ENCODE results near the gene SMG1. TPM values are rescaled to one million over a fixed set of nuclear protein-coding genes. Genes with fewer than 3 reads are reported as not detected.
A peak's percentile ranks its signal among the peaks of the same experiment; 100 is the strongest.
"Not testable (repeated sequence)": the region's sequence is repeated elsewhere in the genome, so short reads cannot be mapped to it uniquely, and the experiment has no call there.

SMG1 gene
- total RNA-seq, 1 experiment from 2014 or later = 72.7 TPM

GRCh38 chr16:18767217-18767616 is 159.0 kb downstream of the SMG1 start:
- H3K9ac ChIP-seq (ENCODE audit: low read length); POLR2A ChIA-PET; H3K36me3 ChIP-seq (ENCODE audit: control insufficient read depth in 1 of 2, insufficient read depth in 2 of 2, low read length in 2 of 2); H3K4me1 ChIP-seq (ENCODE audit: control insufficient read depth in 1 of 2, insufficient read depth in 2 of 2, low read length in 2 of 2); H4K20me1 ChIP-seq (ENCODE audit: insufficient read depth); DNase-seq (ENCODE audit: low read depth, low spot score); ATAC-seq; BruUV-seq (replicated peaks); H3K9me3 ChIP-seq (ENCODE audit: control insufficient read depth in 1 of 2, insufficient read depth in 1 of 2, low read depth in 1 of 2, low read length in 2 of 2); H3K27ac ChIP-seq (ENCODE audit: low read depth, low read length); H3K9me2 ChIP-seq (ENCODE audit: insufficient read depth); intact Hi-C loops (cut with micrococcal nuclease); H3K4me3 ChIP-seq (replicated peaks in 1 of 2; ENCODE audit: low read depth in 1 of 2, low read length in 2 of 2); H3K4me2 ChIP-seq (ENCODE audit: low read length); H2AFZ ChIP-seq (ENCODE audit: low read depth, low read length, poor library complexity, severe bottlenecking); RAD21 ChIA-PET (ENCODE audit: low non-redundant PET in 1 of 2, low total read pairs in 2 of 2, uncharacterized antibody in 2 of 2, unreplicated experiment in 2 of 2); CTCF ChIA-PET; H3K27me3 ChIP-seq (ENCODE audit: insufficient read depth, low read length); H3K79me2 ChIP-seq (ENCODE audit: insufficient read depth, low read length): not testable (repeated sequence)

GRCh38 chr16:18762713-18763112 is 163.5 kb downstream of the SMG1 start:
- not testable (repeated sequence) for ATAC-seq

GRCh38 chr16:18759598-18760520 is 166.3 kb downstream of the SMG1 start:
- H3K4me1 ChIP-seq (ENCODE audit: control insufficient read depth in 1 of 2, insufficient read depth in 2 of 2, low read length in 2 of 2); H3K27me3 ChIP-seq (ENCODE audit: insufficient read depth, low read length); H2AFZ ChIP-seq (ENCODE audit: low read depth, low read length, poor library complexity, severe bottlenecking); POLR2A ChIA-PET; H3K9ac ChIP-seq (ENCODE audit: low read length); H3K36me3 ChIP-seq (ENCODE audit: control insufficient read depth in 1 of 2, insufficient read depth in 2 of 2, low read length in 2 of 2); RAD21 ChIA-PET (ENCODE audit: low non-redundant PET in 1 of 2, low total read pairs in 2 of 2, uncharacterized antibody in 2 of 2, unreplicated experiment in 2 of 2); CTCF ChIA-PET; DNase-seq (ENCODE audit: low read depth, low spot score); H3K9me2 ChIP-seq (ENCODE audit: insufficient read depth); intact Hi-C loops (cut with micrococcal nuclease); H3K9me3 ChIP-seq (ENCODE audit: control insufficient read depth in 1 of 2, insufficient read depth in 1 of 2, low read depth in 1 of 2, low read length in 2 of 2); H3K27ac ChIP-seq (ENCODE audit: low read depth, low read length); H3K4me2 ChIP-seq (ENCODE audit: low read length); H3K79me2 ChIP-seq (ENCODE audit: insufficient read depth, low read length); BruUV-seq (replicated peaks); H3K4me3 ChIP-seq (replicated peaks in 1 of 2; ENCODE audit: low read depth in 1 of 2, low read length in 2 of 2); H4K20me1 ChIP-seq (ENCODE audit: insufficient read depth): not testable (repeated sequence)
- peak; percentile 20 to 56 (median 47); a peak in 5 of 6 replicates for TF ChIP-seq CTCF (IDR thresholded peaks at IDR 0.05 in 2 of 3, conservative IDR thresholded peaks at IDR 0.05 in 1 of 3; ENCODE audit: borderline replicate concordance in 1 of 3, insufficient read depth in 1 of 3, low read depth in 2 of 3, low read length in 2 of 3)
- TF ChIP-seq RAD21 (IDR thresholded peaks at IDR 0.05; ENCODE audit: low read depth) = peak; percentile 65
- ATAC-seq = peak; percentile 96

More at GRCh38 chr16:18762713-18763112, 163.5 kb downstream of the SMG1 start:
- RAD21 ChIA-PET (ENCODE audit: low non-redundant PET in 1 of 2, low total read pairs in 2 of 2, uncharacterized antibody in 2 of 2, unreplicated experiment in 2 of 2); H3K27me3 ChIP-seq (ENCODE audit: insufficient read depth, low read length); POLR2A ChIA-PET; H3K36me3 ChIP-seq (ENCODE audit: control insufficient read depth in 1 of 2, insufficient read depth in 2 of 2, low read length in 2 of 2); H3K4me3 ChIP-seq (replicated peaks in 1 of 2; ENCODE audit: low read depth in 1 of 2, low read length in 2 of 2); CTCF ChIA-PET; H3K9me2 ChIP-seq (ENCODE audit: insufficient read depth); BruUV-seq (replicated peaks); H3K4me2 ChIP-seq (ENCODE audit: low read length); intact Hi-C loops (cut with micrococcal nuclease); DNase-seq (ENCODE audit: low read depth, low spot score); H4K20me1 ChIP-seq (ENCODE audit: insufficient read depth); H3K4me1 ChIP-seq (ENCODE audit: control insufficient read depth in 1 of 2, insufficient read depth in 2 of 2, low read length in 2 of 2); H3K9me3 ChIP-seq (ENCODE audit: control insufficient read depth in 1 of 2, insufficient read depth in 1 of 2, low read depth in 1 of 2, low read length in 2 of 2); H3K79me2 ChIP-seq (ENCODE audit: insufficient read depth, low read length); H3K27ac ChIP-seq (ENCODE audit: low read depth, low read length); H2AFZ ChIP-seq (ENCODE audit: low read depth, low read length, poor library complexity, severe bottlenecking); H3K9ac ChIP-seq (ENCODE audit: low read length): not testable (repeated sequence)

Measured in HCT116 (cell line).